ENCODE results near the gene EGLN2.
A peak's percentile ranks its signal among the peaks of the same experiment; 100 is the strongest.

The EGLN2 gene

DNA sequence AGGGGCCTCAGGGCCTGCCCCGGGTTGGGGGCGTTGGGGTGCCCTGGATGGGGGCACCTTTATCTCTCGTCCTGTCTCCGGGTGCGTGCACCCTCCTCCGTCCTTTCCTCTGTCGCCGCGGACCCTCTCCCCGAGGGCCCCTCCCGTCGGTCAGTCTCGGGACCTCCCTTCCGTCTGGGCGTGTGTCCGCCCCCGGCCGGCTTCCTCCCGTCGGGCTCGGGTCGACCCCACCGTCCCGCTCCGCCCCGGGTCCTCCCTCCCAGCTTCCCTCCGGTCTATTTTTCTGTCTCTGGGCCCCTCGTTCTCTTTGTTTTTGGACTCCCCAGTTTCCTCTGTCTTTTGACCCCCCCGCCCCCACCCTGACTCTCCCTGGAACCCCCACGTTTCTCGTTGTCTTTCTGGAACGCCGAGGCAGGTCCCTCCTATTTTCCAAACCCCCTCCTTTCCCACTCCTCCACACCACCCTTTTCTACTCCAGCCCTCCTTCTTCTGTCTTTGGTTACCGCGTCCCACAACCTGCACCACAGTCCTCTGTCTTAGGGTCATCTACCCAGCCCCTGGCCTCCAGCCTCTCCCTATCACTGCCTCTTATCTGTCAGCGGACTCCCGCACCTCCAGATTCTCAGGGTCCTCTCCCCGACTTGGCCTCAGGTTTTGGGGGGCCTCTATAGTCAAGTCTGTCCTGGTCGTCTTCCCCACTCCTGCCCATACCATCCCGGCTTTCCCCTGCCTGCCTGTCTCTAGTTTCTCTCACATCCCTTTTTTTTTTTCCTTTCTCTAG lies 757 bp downstream of the EGLN2 start (continued):
- 0 out of 2 replicates have a peak, but pooled peaks have one; percentile 7 for TF ChIP-seq OVOL3 (tag by site-specific recombination; IDR thresholded peaks at IDR 0.05)
- TF ChIP-seq, protein P1, sequence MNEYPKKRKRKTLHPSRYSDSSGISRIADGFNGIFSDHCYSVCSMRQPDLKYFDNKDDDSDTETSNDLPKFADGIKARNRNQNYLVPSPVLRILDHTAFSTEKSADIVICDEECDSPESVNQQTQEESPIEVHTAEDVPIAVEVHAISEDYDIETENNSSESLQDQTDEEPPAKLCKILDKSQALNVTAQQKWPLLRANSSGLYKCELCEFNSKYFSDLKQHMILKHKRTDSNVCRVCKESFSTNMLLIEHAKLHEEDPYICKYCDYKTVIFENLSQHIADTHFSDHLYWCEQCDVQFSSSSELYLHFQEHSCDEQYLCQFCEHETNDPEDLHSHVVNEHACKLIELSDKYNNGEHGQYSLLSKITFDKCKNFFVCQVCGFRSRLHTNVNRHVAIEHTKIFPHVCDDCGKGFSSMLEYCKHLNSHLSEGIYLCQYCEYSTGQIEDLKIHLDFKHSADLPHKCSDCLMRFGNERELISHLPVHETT (tag by site-specific recombination; IDR thresholded peaks at IDR 0.05) = 0 out of 2 replicates have a peak, but pooled peaks have one; percentile 33
- TF ChIP-seq KLF1 (tag by site-specific recombination; IDR thresholded peaks at IDR 0.05) = peak; percentile 94
- peak; percentile 87 for TF ChIP-seq WT1 (tag by site-specific recombination; IDR thresholded peaks at IDR 0.05)
- TF ChIP-seq ZNF175 (tag by site-specific recombination; IDR thresholded peaks at IDR 0.05) = no peak
- TF ChIP-seq ZNF677 (tag by site-specific recombination; IDR thresholded peaks at IDR 0.05) = no peak
- TF ChIP-seq ZNF792 (tag by site-specific recombination; IDR thresholded peaks at IDR 0.05) = peak; percentile 70; the same call in 1 of the 2 replicates
- TF ChIP-seq GFI1B (tag by site-specific recombination; IDR thresholded peaks at IDR 0.05) = 0 out of 2 replicates have a peak, but pooled peaks have one; percentile 6
- TF ChIP-seq ZNF501 (tag by site-specific recombination; IDR thresholded peaks at IDR 0.05) = peak; percentile 46; the same call in 1 of the 2 replicates
- 0 out of 2 replicates have a peak, but pooled peaks have one; percentile 38 for TF ChIP-seq ZNF785 (tag by site-specific recombination; IDR thresholded peaks at IDR 0.05)
- TF ChIP-seq, protein P2, sequence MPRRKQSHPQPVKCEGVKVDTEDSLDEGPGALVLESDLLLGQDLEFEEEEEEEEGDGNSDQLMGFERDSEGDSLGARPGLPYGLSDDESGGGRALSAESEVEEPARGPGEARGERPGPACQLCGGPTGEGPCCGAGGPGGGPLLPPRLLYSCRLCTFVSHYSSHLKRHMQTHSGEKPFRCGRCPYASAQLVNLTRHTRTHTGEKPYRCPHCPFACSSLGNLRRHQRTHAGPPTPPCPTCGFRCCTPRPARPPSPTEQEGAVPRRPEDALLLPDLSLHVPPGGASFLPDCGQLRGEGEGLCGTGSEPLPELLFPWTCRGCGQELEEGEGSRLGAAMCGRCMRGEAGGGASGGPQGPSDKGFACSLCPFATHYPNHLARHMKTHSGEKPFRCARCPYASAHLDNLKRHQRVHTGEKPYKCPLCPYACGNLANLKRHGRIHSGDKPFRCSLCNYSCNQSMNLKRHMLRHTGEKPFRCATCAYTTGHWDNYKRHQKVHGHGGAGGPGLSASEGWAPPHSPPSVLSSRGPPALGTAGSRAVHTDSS (tag by site-specific recombination; IDR thresholded peaks at IDR 0.05) = no peak
- peak; percentile 62 for TF ChIP-seq ZBTB7A (tag by site-specific recombination; IDR thresholded peaks at IDR 0.05; ENCODE audit: low read depth)
- TF ChIP-seq, protein P3, sequence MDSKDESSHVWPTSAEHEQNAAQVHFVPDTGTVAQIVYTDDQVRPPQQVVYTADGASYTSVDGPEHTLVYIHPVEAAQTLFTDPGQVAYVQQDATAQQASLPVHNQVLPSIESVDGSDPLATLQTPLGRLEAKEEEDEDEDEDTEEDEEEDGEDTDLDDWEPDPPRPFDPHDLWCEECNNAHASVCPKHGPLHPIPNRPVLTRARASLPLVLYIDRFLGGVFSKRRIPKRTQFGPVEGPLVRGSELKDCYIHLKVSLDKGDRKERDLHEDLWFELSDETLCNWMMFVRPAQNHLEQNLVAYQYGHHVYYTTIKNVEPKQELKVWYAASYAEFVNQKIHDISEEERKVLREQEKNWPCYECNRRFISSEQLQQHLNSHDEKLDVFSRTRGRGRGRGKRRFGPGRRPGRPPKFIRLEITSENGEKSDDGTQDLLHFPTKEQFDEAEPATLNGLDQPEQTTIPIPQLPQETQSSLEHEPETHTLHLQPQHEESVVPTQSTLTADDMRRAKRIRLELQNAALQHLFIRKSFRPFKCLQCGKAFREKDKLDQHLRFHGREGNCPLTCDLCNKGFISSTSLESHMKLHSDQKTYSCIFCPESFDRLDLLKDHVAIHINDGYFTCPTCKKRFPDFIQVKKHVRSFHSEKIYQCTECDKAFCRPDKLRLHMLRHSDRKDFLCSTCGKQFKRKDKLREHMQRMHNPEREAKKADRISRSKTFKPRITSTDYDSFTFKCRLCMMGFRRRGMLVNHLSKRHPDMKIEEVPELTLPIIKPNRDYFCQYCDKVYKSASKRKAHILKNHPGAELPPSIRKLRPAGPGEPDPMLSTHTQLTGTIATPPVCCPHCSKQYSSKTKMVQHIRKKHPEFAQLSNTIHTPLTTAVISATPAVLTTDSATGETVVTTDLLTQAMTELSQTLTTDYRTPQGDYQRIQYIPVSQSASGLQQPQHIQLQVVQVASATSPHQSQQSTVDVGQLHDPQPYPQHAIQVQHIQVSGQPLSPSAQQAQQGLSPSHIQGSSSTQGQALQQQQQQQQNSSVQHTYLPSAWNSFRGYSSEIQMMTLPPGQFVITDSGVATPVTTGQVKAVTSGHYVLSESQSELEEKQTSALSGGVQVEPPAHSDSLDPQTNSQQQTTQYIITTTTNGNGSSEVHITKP (tag by site-specific recombination; IDR thresholded peaks at IDR 0.05) = peak; percentile 68; the same call in 1 of the 2 replicates
- TF ChIP-seq, protein P4, sequence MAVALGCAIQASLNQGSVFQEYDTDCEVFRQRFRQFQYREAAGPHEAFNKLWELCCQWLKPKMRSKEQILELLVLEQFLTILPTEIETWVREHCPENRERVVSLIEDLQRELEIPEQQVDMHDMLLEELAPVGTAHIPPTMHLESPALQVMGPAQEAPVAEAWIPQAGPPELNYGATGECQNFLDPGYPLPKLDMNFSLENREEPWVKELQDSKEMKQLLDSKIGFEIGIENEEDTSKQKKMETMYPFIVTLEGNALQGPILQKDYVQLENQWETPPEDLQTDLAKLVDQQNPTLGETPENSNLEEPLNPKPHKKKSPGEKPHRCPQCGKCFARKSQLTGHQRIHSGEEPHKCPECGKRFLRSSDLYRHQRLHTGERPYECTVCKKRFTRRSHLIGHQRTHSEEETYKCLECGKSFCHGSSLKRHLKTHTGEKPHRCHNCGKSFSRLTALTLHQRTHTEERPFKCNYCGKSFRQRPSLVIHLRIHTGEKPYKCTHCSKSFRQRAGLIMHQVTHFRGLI (tag by site-specific recombination; IDR thresholded peaks at IDR 0.05) = peak; percentile 37; the same call in 1 of the 2 replicates
- TF ChIP-seq BCL11A (tag by site-specific recombination; IDR thresholded peaks at IDR 0.05; ENCODE audit: low read depth) = no peak; the same call in none of the 2 replicates
- TF ChIP-seq BCL11B (tag by site-specific recombination; IDR thresholded peaks at IDR 0.05; ENCODE audit: low read depth) = peak; percentile 88
- TF ChIP-seq GLIS2 (tag by site-specific recombination; IDR thresholded peaks at IDR 0.05) = peak; percentile 99
- TF ChIP-seq ZNF169 (tag by site-specific recombination; IDR thresholded peaks at IDR 0.05) = no peak
- TF ChIP-seq SP3 (tag by site-specific recombination; IDR thresholded peaks at IDR 0.05) = peak; percentile 96
- TF ChIP-seq ZBTB8A (tag by site-specific recombination; IDR thresholded peaks at IDR 0.05) = 0 out of 2 replicates have a peak, but pooled peaks have one; percentile 38
- TF ChIP-seq SP7 (tag by site-specific recombination; IDR thresholded peaks at IDR 0.05) = peak; percentile 64
- TF ChIP-seq ZNF239 (tag by site-specific recombination; IDR thresholded peaks at IDR 0.05) = no peak
- TF ChIP-seq SP2 (tag by site-specific recombination; IDR thresholded peaks at IDR 0.05) = peak; percentile 93
- 0 out of 2 replicates have a peak, but pooled peaks have one; percentile 29 for TF ChIP-seq ZNF843 (tag by site-specific recombination; IDR thresholded peaks at IDR 0.05)
- peak; percentile 66; the same call in 1 of the 2 replicates for TF ChIP-seq ZNF561 (tag by site-specific recombination; IDR thresholded peaks at IDR 0.05; ENCODE audit: borderline replicate concordance)
- TF ChIP-seq KLF16 (tag by site-specific recombination; IDR thresholded peaks at IDR 0.05) = peak; percentile 92
- TF ChIP-seq MZF1 (tag by site-specific recombination; IDR thresholded peaks at IDR 0.05; ENCODE audit: borderline replicate concordance) = no peak
- no peak for TF ChIP-seq ZNF16 (tag by site-specific recombination; IDR thresholded peaks at IDR 0.05; ENCODE audit: low read depth)
- TF ChIP-seq, protein P5, sequence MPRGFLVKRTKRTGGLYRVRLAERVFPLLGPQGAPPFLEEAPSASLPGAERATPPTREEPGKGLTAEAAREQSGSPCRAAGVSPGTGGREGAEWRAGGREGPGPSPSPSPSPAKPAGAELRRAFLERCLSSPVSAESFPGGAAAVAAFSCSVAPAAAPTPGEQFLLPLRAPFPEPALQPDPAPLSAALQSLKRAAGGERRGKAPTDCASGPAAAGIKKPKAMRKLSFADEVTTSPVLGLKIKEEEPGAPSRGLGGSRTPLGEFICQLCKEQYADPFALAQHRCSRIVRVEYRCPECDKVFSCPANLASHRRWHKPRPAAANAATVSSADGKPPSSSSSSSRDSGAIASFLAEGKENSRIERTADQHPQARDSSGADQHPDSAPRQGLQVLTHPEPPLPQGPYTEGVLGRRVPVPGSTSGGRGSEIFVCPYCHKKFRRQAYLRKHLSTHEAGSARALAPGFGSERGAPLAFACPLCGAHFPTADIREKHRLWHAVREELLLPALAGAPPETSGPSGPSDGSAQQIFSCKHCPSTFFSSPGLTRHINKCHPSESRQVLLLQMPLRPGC (tag by site-specific recombination; IDR thresholded peaks at IDR 0.05) = peak; percentile 20; the same call in 1 of the 2 replicates
- peak; percentile 85 for TF ChIP-seq ZNF76 (tag by site-specific recombination; IDR thresholded peaks at IDR 0.05; ENCODE audit: borderline replicate concordance, low read depth)
